H9 (cell line): ENCODE results near the gene ZNRF1. TPM values are rescaled to one million over a fixed set of nuclear protein-coding genes. Genes with fewer than 3 reads are reported as not detected.

Experiments
- DNase-seq: peaks from one replicate; pipeline ENCODE4 v3.0.0-alpha.2; 2017
- H2AFZ ChIP-seq: one replicate; pipeline ENCODE4 v1.6.1; 2013; ENCODE audit warnings: mild to moderate bottlenecking, low read length, control low read depth, moderate library complexity
- H2AK5ac ChIP-seq: 2 replicates; pipeline ENCODE4 v1.6.1; 2013; ENCODE audit warnings: low read length, control low read depth, mixed read lengths; ENCODE audit not compliant: insufficient read length
- H2BK120ac ChIP-seq: one replicate; pipeline ENCODE4 v1.6.1; 2013; ENCODE audit warnings: low read depth, mild to moderate bottlenecking, low read length, control low read depth, inconsistent platforms; ENCODE audit not compliant: poor library complexity, severe bottlenecking
- H2BK12ac ChIP-seq: 2 replicates; pipeline ENCODE4 v1.6.1; 2013; ENCODE audit warnings: low read length, control low read depth, mixed read lengths, low read depth; ENCODE audit not compliant: insufficient read length
- H2BK15ac ChIP-seq: 2 replicates; pipeline ENCODE4 v1.6.1; 2013; ENCODE audit warnings: low read depth, low read length, control low read depth
- H2BK20ac ChIP-seq: one replicate; pipeline ENCODE4 v1.6.1; 2013; ENCODE audit warnings: low read depth, mild to moderate bottlenecking, low read length, control low read depth, inconsistent platforms; ENCODE audit not compliant: poor library complexity, severe bottlenecking
- H2BK5ac ChIP-seq: 2 replicates; pipeline ENCODE4 v1.6.1; 2013; ENCODE audit warnings: low read length, control low read depth, mixed read lengths; ENCODE audit not compliant: insufficient read length
- H3K14ac ChIP-seq: 2 replicates; pipeline ENCODE4 v1.6.1; 2013; ENCODE audit warnings: low read length, control low read depth; ENCODE audit not compliant: insufficient read depth
- H3K18ac ChIP-seq: 2 replicates; pipeline ENCODE4 v1.6.1; 2013; ENCODE audit warnings: low read depth, mild to moderate bottlenecking, mixed read lengths, low read length, control low read depth; ENCODE audit not compliant: insufficient read length
- H3K23ac ChIP-seq: 2 replicates; pipeline ENCODE4 v1.6.1; 2013; ENCODE audit warnings: low read length, control low read depth, mixed read lengths, low read depth; ENCODE audit not compliant: insufficient read length
- H3K23me2 ChIP-seq: 2 replicates; pipeline ENCODE4 v1.6.1; 2013; ENCODE audit warnings: low read depth, mild to moderate bottlenecking, mixed read lengths, low read length, control low read depth; ENCODE audit not compliant: insufficient read length, poor library complexity, severe bottlenecking
- H3K27ac ChIP-seq: 2 replicates; pipeline ENCODE4 v1.5.1; 2013; ENCODE audit warnings: low read length, control low read depth, mixed read lengths, low read depth; ENCODE audit not compliant: insufficient read length
- H3K27me3 ChIP-seq: 2 replicates; pipeline ENCODE4 v1.6.1; 2013; ENCODE audit warnings: low read length, control low read depth, inconsistent platforms; ENCODE audit not compliant: insufficient read depth
- H3K4ac ChIP-seq: 2 replicates; pipeline ENCODE4 v1.6.1; 2013; ENCODE audit warnings: low read depth, mild to moderate bottlenecking, control low read depth, inconsistent platforms, low read length, moderate library complexity
- H3K4me1 ChIP-seq: 2 replicates; pipeline ENCODE4 v1.6.1; 2013; ENCODE audit warnings: low read length, control low read depth, inconsistent platforms; ENCODE audit not compliant: insufficient read depth
- H3K4me2 ChIP-seq: 2 replicates; pipeline ENCODE4 v1.6.1; 2013; ENCODE audit warnings: low read length, control low read depth, mixed read lengths; ENCODE audit not compliant: insufficient read length, insufficient read depth
- H3K56ac ChIP-seq: 2 replicates; pipeline ENCODE4 v1.6.1; 2013; ENCODE audit warnings: low read depth, mild to moderate bottlenecking, mixed read lengths, low read length, control low read depth; ENCODE audit not compliant: insufficient read length
- H3K79me1 ChIP-seq: 2 replicates; pipeline ENCODE4 v1.6.1; 2013; ENCODE audit warnings: low read depth, mild to moderate bottlenecking, moderate library complexity, low read length, control low read depth, inconsistent platforms; ENCODE audit not compliant: insufficient read depth, poor library complexity, severe bottlenecking
- H3K79me2 ChIP-seq: 2 replicates; pipeline ENCODE4 v1.6.1; 2013; ENCODE audit warnings: low read length, control low read depth, inconsistent platforms; ENCODE audit not compliant: insufficient read depth
- H3K9ac ChIP-seq: 2 replicates; pipeline ENCODE4 v1.6.1; 2013; ENCODE audit warnings: low read length, control low read depth, mixed read lengths; ENCODE audit not compliant: insufficient read length; ENCODE audit errors: extremely low read depth
- H3K9me3 ChIP-seq: one replicate; pipeline ENCODE4 v1.6.1; 2013; ENCODE audit warnings: low read depth, low read length, inconsistent platforms; ENCODE audit not compliant: control insufficient read depth
- H3T11ph ChIP-seq: one replicate; pipeline ENCODE4 v1.6.1; 2013; ENCODE audit warnings: mild to moderate bottlenecking, low read length, control low read depth, inconsistent platforms
- H4K20me1 ChIP-seq: one replicate; pipeline ENCODE4 v1.6.1; 2013; ENCODE audit not compliant: control insufficient read depth, insufficient read length, insufficient read depth
- H4K5ac ChIP-seq: 2 replicates; pipeline ENCODE4 v1.6.1; 2013; ENCODE audit warnings: low read depth, mild to moderate bottlenecking, mixed read lengths, low read length, control low read depth; ENCODE audit not compliant: insufficient read length
- H4K8ac ChIP-seq: replicated peaks from 2 replicates; pipeline ENCODE4 v1.6.1; 2013; ENCODE audit warnings: low read length, control low read depth, mixed read lengths, low read depth; ENCODE audit not compliant: insufficient read length
- H4K91ac ChIP-seq: 2 replicates; pipeline ENCODE4 v1.6.1; 2013; ENCODE audit warnings: low read depth, mild to moderate bottlenecking, moderate library complexity, mixed read lengths, low read length, control low read depth; ENCODE audit not compliant: insufficient read length
- H3K27ac Mint-ChIP-seq, 3 experiments: 2 replicates in 2 of 3; 3 replicates in 1 of 3; pipeline ENCODE4 v1.8.0; 2020 to 2021; ENCODE audit warnings: mixed read lengths in 3 of 3, mild to moderate bottlenecking in 1 of 3, moderate library complexity in 1 of 3
- H3K27me3 Mint-ChIP-seq: 2 replicates; pipeline ENCODE4 v1.8.0; 2021; ENCODE audit warnings: low read depth, mild to moderate bottlenecking, moderate library complexity, mixed read lengths
- H3K36me3 Mint-ChIP-seq, 3 experiments: 2 replicates in 2 of 3; 3 replicates in 1 of 3; pipeline ENCODE4 v1.8.0; 2020 to 2021; ENCODE audit warnings: low read depth in 3 of 3, mixed read lengths in 3 of 3; ENCODE audit not compliant: insufficient read depth in 1 of 3
- H3K4me1 Mint-ChIP-seq, 2 experiments: 2 replicates each; pipeline ENCODE4 v1.8.0; 2020; ENCODE audit warnings: mixed read lengths in 2 of 2
- H3K4me3 Mint-ChIP-seq, 2 experiments: 2 replicates in 1 of 2; 3 replicates in 1 of 2; pipeline ENCODE4 v1.8.0; 2020 to 2021; ENCODE audit warnings: mild to moderate bottlenecking in 2 of 2, mixed read lengths in 2 of 2, moderate library complexity in 1 of 2
- H3K9me3 Mint-ChIP-seq, 2 experiments: 2 replicates in 1 of 2; 3 replicates in 1 of 2; pipeline ENCODE4 v1.8.0; 2020; ENCODE audit warnings: mild to moderate bottlenecking in 2 of 2, mixed read lengths in 2 of 2, moderate library complexity in 1 of 2
- WGBS: extraction: QIAGEN DNeasy Blood & Tissue Kit; methylation state at CpG from one replicate; pipeline ENCODE4 v1.1.7; 2013; ENCODE audit warnings: missing lambda C conversion rate, low lambda C conversion rate, mixed read lengths; ENCODE audit not compliant: insufficient read length; ENCODE audit errors: extremely low coverage; 5-methylcytosine and 5-hydroxymethylcytosine counted together
- total RNA-seq: library from RNA; stranded (reverse); gene quantifications from 2 replicates; pipeline ENCODE4 v1.2.1, GENCODE V29; 2021
- TF ChIP-seq, protein P1 (sequence below): fragments of 200-600 bp; sonication (generic); conservative IDR thresholded peaks from 3 replicates; pipeline ENCODE4 v1.8.0; 2021; ENCODE audit warnings: antibody characterized with exemption, mild to moderate bottlenecking

The ZNRF1 gene
- total RNA-seq, 1 experiment from 2014 or later: 49.6 TPM

DNA sequence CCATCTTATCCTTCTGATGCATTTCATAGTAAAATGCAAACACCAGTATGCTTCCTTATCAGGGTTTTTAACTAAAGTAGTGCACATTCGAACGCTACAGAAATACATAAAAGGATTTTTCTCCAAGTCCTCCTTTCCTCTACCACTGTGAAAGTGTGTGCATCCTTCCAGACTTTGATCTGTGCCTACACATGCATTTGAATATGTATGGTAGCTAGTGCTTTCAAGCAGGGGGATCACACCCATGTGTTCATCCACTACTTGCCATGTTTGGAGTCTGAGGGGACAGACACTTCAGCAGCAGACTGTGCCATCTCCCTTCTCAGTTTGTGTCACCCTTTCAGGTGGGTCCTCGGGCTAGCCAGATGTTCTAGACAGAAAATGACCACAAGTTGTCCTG, 102.8 kb downstream of the ZNRF1 start:
- Histone ChIP-seq H2BK12ac (no peak overlapping the region), H3K14ac (no peak overlapping the region), H4K20me1 (peaks cover 3% of the 10 kb centered on the region), H3K27me3 (no peaks in the 10 kb centered on the region), H2BK15ac (no peak overlapping the region), H3K9me3 (no peaks in the 10 kb centered on the region), H2AK5ac (no peak overlapping the region), H3K79me2 (0 out of 2 replicates have a peak, but pooled peaks cover 1% of the 10 kb centered on the region), H3K4me2 (no peak overlapping the region), H3K23me2 (no peaks in the 10 kb centered on the region), H2BK120ac (no peak overlapping the region), H3K9ac (no peak overlapping the region), H4K5ac (no peak overlapping the region), H3K4ac (no peak overlapping the region), H3K27ac (no peak overlapping the region), H4K8ac (no peak overlapping the region), H2AFZ (no peak overlapping the region), H3K4me1 (peaks cover 17% of the 10 kb centered on the region; the same call in 1 of the 2 replicates), H3T11ph (no peak overlapping the region), H3K23ac (no peak overlapping the region), H2BK5ac (no peak overlapping the region), H3K18ac (no peak overlapping the region), H4K91ac (no peak overlapping the region), H3K56ac (no peak overlapping the region), H3K79me1 (no peaks in the 10 kb centered on the region), H2BK20ac (no peak overlapping the region)
- no peak for DNase-seq
- H3K4me3 Mint-ChIP-seq: no peak overlapping the region
- WGBS: no CpG with 5 or more reads among the region's 3 CpGs
- TF ChIP-seq, protein P1, sequence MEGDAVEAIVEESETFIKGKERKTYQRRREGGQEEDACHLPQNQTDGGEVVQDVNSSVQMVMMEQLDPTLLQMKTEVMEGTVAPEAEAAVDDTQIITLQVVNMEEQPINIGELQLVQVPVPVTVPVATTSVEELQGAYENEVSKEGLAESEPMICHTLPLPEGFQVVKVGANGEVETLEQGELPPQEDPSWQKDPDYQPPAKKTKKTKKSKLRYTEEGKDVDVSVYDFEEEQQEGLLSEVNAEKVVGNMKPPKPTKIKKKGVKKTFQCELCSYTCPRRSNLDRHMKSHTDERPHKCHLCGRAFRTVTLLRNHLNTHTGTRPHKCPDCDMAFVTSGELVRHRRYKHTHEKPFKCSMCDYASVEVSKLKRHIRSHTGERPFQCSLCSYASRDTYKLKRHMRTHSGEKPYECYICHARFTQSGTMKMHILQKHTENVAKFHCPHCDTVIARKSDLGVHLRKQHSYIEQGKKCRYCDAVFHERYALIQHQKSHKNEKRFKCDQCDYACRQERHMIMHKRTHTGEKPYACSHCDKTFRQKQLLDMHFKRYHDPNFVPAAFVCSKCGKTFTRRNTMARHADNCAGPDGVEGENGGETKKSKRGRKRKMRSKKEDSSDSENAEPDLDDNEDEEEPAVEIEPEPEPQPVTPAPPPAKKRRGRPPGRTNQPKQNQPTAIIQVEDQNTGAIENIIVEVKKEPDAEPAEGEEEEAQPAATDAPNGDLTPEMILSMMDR: no peak
- H3K9me3 Mint-ChIP-seq: no peaks in the 10 kb centered on the region; a peak in 1 of 5 replicates
- H3K27ac Mint-ChIP-seq: no peak overlapping the region
- H3K36me3 Mint-ChIP-seq: peaks cover 19 to 31% (median 29%) of the 10 kb centered on the region in 3 experiments; a peak in 6 of 7 replicates
- H3K4me1 Mint-ChIP-seq: peaks cover 42 to 45% of the 10 kb centered on the region in 2 experiments
- H3K27me3 Mint-ChIP-seq: no peaks in the 10 kb centered on the region; the same call in 1 of the 2 replicates
